Natural killer cell (primary cell): ENCODE measurements around the gene SPATC1L. TPM values are rescaled to one million over a fixed set of nuclear protein-coding genes. Genes with fewer than 3 reads are reported as not detected.

Experiments
- ATAC-seq, 3 donors: fragments of 150-1000 bp in 2 of 3; fragments of 200-7000 bp in 1 of 3; cut with Tn5 transposase; 1 replicate in 1 of 3; 2 replicates in 2 of 3; pipeline ENCODE4 v1.10.0; 2021; ENCODE audit warnings: mild to moderate bottlenecking in 2 of 3, moderate library complexity in 2 of 3
- DNase-seq, 2 donors: peaks; one replicate each; pipeline versions ENCODE4 v3.0.0 to v3.0.0-alpha.2; 2013 to 2021; ENCODE audit warnings: mixed read lengths in 1 of 2
- H3K27ac ChIP-seq: one replicate; pipeline ENCODE4 v1.5.1; 2013; ENCODE audit warnings: mild to moderate bottlenecking, low read length
- H3K27me3 ChIP-seq: one replicate; pipeline ENCODE4 v1.6.1; 2013; ENCODE audit warnings: low read length; ENCODE audit not compliant: control insufficient read depth, insufficient read depth
- H3K36me3 ChIP-seq: one replicate; pipeline ENCODE4 v1.6.1; 2013; ENCODE audit warnings: low read length; ENCODE audit not compliant: control insufficient read depth, insufficient read depth
- H3K4me1 ChIP-seq: one replicate; pipeline ENCODE4 v1.6.1; 2013; ENCODE audit warnings: low read length; ENCODE audit not compliant: control insufficient read depth, insufficient read depth
- H3K4me3 ChIP-seq: one replicate; pipeline ENCODE4 v1.5.1; 2013; ENCODE audit warnings: low read length
- H3K9me3 ChIP-seq: one replicate; pipeline ENCODE4 v1.6.1; 2013; ENCODE audit warnings: low read length; ENCODE audit not compliant: control insufficient read depth, insufficient read depth
- H3K27ac Mint-ChIP-seq, 2 donors: one replicate each; pipeline ENCODE4 v1.8.0; 2022; ENCODE audit warnings: mild to moderate bottlenecking in 2 of 2, mixed read lengths in 2 of 2, moderate library complexity in 1 of 2
- H3K27me3 Mint-ChIP-seq, 2 donors: one replicate each; pipeline ENCODE4 v1.8.0; 2022; ENCODE audit warnings: low read depth in 2 of 2, mixed read lengths in 2 of 2
- H3K36me3 Mint-ChIP-seq: one replicate; pipeline ENCODE4 v1.8.0; 2022; ENCODE audit warnings: mixed read lengths
- H3K4me1 Mint-ChIP-seq, 2 donors: one replicate each; pipeline ENCODE4 v1.8.0; 2022; ENCODE audit warnings: mixed read lengths in 2 of 2
- H3K4me3 Mint-ChIP-seq: one replicate; pipeline ENCODE4 v1.8.0; 2022; ENCODE audit warnings: mild to moderate bottlenecking, moderate library complexity, mixed read lengths
- H3K9me3 Mint-ChIP-seq, 2 donors: one replicate each; pipeline ENCODE4 v1.8.0; 2022; ENCODE audit warnings: mixed read lengths in 2 of 2
- CTCF ChIP-seq: fragments of 200-600 bp; IDR thresholded peaks from one replicate; pipeline ENCODE4 v1.8.0; 2022; ENCODE audit warnings: antibody characterized with exemption
- WGBS: methylation state at CpG from one replicate; pipeline ENCODE4 v1.1.7; 2013; ENCODE audit warnings: missing lambda C conversion rate; ENCODE audit not compliant: insufficient coverage; 5-methylcytosine and 5-hydroxymethylcytosine counted together
- intact Hi-C: fragments of 100-400 bp; cut with micrococcal nuclease; formaldehyde crosslinking; loops from one replicate; pipeline ENCODE4 v1.14.2; 2022
- total RNA-seq, 4 donors: library from RNA; stranded (reverse); fragments of 120-200 nt in 1 of 4; gene quantifications; one replicate each; pipeline versions ENCODE4 v1.2.3 to v1.2.4, GENCODE V29; 2013 to 2022

Gene SPATC1L
- total RNA-seq, 3 donors from 2014 or later (not counting 1 experiment from before 2014, with no cell fraction given): 0.18 to 4.0 (median 2.7) TPM

GRCh38 chr21:46128933-46129571, 55.2 kb downstream of the SPATC1L start:
- WGBS: 93% methylated on average over 45 of the region's 45 CpGs

DNA sequence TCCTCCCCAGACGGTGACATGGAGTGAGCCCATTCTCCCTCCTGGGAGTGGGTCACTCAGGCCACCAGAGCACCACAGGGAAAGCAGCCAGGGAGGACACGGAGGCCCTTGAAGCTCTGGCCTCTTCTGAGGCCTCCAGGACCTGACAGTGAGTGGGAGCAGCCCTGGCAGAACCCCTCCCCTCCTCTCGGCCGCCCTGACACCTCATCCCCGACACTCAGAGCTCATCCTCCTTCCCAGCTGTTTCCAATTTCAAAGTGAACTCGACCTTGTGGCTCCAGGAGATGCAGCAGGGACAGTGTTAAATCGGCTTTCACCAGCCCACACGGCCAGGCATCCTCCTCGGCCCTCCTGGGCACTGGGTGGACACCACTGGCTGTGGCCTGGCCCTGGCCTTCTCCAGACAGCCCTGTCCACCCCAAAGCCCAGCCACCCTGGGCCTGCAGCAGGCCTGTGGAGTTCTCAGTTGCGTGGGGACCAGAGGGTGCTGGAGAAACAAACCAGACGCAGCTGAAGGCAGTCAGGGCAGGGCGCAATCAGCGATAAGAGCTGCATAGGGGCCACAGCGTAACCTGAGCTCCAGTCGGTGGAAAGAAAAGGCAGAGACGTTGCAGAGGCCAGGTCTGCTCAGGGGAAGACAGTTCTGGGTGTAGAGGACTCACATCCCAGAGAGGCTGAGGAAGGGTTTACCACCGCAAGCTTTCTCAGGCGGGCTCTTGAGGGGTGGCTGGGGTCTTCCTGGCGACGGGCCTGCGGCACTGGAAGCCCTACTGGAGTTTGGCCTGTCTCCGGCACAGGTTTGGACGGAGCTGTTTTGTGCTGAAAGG, 55.9 kb downstream of the SPATC1L start:
- no peaks in the 10 kb centered on the region for H3K27me3 ChIP-seq
- intact Hi-C loops: no loop called here
- H3K4me3 Mint-ChIP-seq: no peak overlapping the region
- H3K4me1 ChIP-seq: no peaks in the 10 kb centered on the region
- no peaks in the 10 kb centered on the region for H3K36me3 Mint-ChIP-seq
- H3K9me3 ChIP-seq: no peaks in the 10 kb centered on the region
- no peaks in the 10 kb centered on the region for H3K27me3 Mint-ChIP-seq
- 85% methylated on average over 23 of the region's 23 CpGs for WGBS
- H3K4me1 Mint-ChIP-seq: no peaks in the 10 kb centered on the region
- no peak for ATAC-seq
- TF ChIP-seq CTCF: no peak
- peaks cover 3% of the 10 kb centered on the region for H3K36me3 ChIP-seq
- no peaks in the 10 kb centered on the region for H3K9me3 Mint-ChIP-seq
- H3K27ac Mint-ChIP-seq: no peak overlapping the region
- no peak overlapping the region for H3K27ac ChIP-seq
- no peak overlapping the region for H3K4me3 ChIP-seq
- DNase-seq: no peak

More at GRCh38 chr21:46128933-46129571, 55.2 kb downstream of the SPATC1L start:
- H3K36me3 Mint-ChIP-seq: no peaks in the 10 kb centered on the region
- intact Hi-C loops: no loop called here
- Histone ChIP-seq H3K27me3 (no peaks in the 10 kb centered on the region), H3K4me3 (no peak overlapping the region), H3K27ac (no peak overlapping the region), H3K36me3 (peaks cover 3% of the 10 kb centered on the region), H3K9me3 (no peaks in the 10 kb centered on the region), H3K4me1 (no peaks in the 10 kb centered on the region)
- TF ChIP-seq CTCF: no peak
- H3K27ac Mint-ChIP-seq: no peak overlapping the region
- DNase-seq: no peak
- no peak for ATAC-seq
- no peaks in the 10 kb centered on the region for H3K9me3 Mint-ChIP-seq
- no peak overlapping the region for H3K4me3 Mint-ChIP-seq
- no peaks in the 10 kb centered on the region for H3K27me3 Mint-ChIP-seq
- H3K4me1 Mint-ChIP-seq: no peaks in the 10 kb centered on the region

- WGBS: 90% methylated on average over 40 of the region's 40 CpGs
- H3K27me3 Mint-ChIP-seq: no peaks in the 10 kb centered on the region
- ATAC-seq (no peak), DNase-seq (no peak)
- no peak for TF ChIP-seq CTCF
- no peaks in the 10 kb centered on the region for H3K4me1 Mint-ChIP-seq
- Histone ChIP-seq H3K27ac (no peak overlapping the region), H3K36me3 (peaks cover 3% of the 10 kb centered on the region), H3K4me3 (no peak overlapping the region), H3K4me1 (no peaks in the 10 kb centered on the region), H3K27me3 (no peaks in the 10 kb centered on the region), H3K9me3 (no peaks in the 10 kb centered on the region)
- H3K9me3 Mint-ChIP-seq: no peaks in the 10 kb centered on the region
- no peak overlapping the region for H3K27ac Mint-ChIP-seq
- H3K4me3 Mint-ChIP-seq: no peak overlapping the region
- intact Hi-C loops: no loop called here
- H3K36me3 Mint-ChIP-seq: no peaks in the 10 kb centered on the region
Observed at GRCh38 chr21:46127239-46128105, 56.8 kb downstream of the SPATC1L start.
